Muscle layer of duodenum (tissue), 2 donors: Measurements from ENCODE around the gene DIP2C.
"Not testable (repeated sequence)": the region's sequence is repeated elsewhere in the genome, so short reads cannot be mapped to it uniquely, and the experiment has no call there.

ENCODE experiments used
- H3K27ac ChIP-seq: one replicate; pipeline ENCODE4 v1.7.0; 2013; ENCODE audit warnings: mild to moderate bottlenecking, low read length
- H3K27me3 ChIP-seq: one replicate; pipeline ENCODE4 v1.7.0; 2013; ENCODE audit warnings: low read depth, mild to moderate bottlenecking, control low read depth, low read length
- H3K36me3 ChIP-seq, 2 donors: one replicate each; pipeline ENCODE4 v1.7.0; 2013; ENCODE audit warnings: low read length in 2 of 2, control low read depth in 1 of 2, mild to moderate bottlenecking in 1 of 2; ENCODE audit not compliant: insufficient read depth in 2 of 2, control insufficient read depth in 1 of 2
- H3K4me1 ChIP-seq, 2 donors: one replicate each; pipeline ENCODE4 v1.7.0; 2013; ENCODE audit warnings: low read length in 2 of 2, mild to moderate bottlenecking in 2 of 2, control low read depth in 1 of 2, moderate library complexity in 1 of 2; ENCODE audit not compliant: insufficient read depth in 2 of 2, control insufficient read depth in 1 of 2
- H3K4me3 ChIP-seq, 2 donors: one replicate each; pipeline ENCODE4 v1.7.0; 2013; ENCODE audit warnings: low read length in 2 of 2, low read depth in 1 of 2, mild to moderate bottlenecking in 1 of 2
- H3K9me3 ChIP-seq, 2 donors: one replicate each; pipeline ENCODE4 v1.7.0; 2013; ENCODE audit warnings: low read length in 2 of 2, control low read depth in 1 of 2, mild to moderate bottlenecking in 1 of 2; ENCODE audit not compliant: control insufficient read depth in 1 of 2
- donor health status: healthy.

The DIP2C gene

GRCh38 chr10:653991-654646 lies 35.3 kb downstream of the DIP2C start:
- Histone ChIP-seq H3K9me3 (no peaks in the 10 kb centered on the region), H3K27ac (peak overlapping the region; percentile 36), H3K4me3 (no peak overlapping the region), H3K36me3 (no peaks in the 10 kb centered on the region), H3K27me3 (no peaks in the 10 kb centered on the region), H3K4me1 (peaks cover 8 to 40% of the 10 kb centered on the region in 2 donors)

- not testable (repeated sequence) for H3K9me3 ChIP-seq, H3K27me3 ChIP-seq, H3K27ac ChIP-seq, H3K4me3 ChIP-seq, H3K36me3 ChIP-seq
- H3K4me1 ChIP-seq: peaks cover 3 to 29% of the 10 kb centered on the region in 2 donors
Measured at GRCh38 chr10:652832-653459, 36.5 kb downstream of the DIP2C start.

DNA sequence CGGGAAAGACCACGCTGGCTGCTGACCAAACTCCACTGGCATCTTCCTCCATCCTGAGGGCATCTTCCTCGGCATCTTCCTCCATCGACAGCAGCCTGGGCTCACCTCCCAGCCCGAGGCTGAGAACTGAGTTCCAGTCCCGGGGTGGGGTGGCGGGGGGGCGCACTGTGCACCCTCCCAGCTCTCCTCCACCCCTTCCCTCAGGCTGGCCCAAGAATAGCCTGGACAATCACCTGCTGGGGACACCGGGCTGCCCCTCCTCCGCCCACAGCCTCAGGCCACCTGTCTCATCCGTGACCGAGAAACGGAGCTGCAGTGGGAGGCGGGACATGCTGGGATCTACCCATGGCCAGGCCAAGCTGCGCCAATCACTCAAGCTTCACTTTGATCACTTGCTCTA lies 37.2 kb downstream of the DIP2C start:
- no peaks in the 10 kb centered on the region for H3K9me3 ChIP-seq
- no peaks in the 10 kb centered on the region for H3K27me3 ChIP-seq
- no peak overlapping the region for H3K27ac ChIP-seq
- H3K4me1 ChIP-seq: peaks cover 3 to 29% of the 10 kb centered on the region in 2 donors
- H3K4me3 ChIP-seq: no peak overlapping the region
- H3K36me3 ChIP-seq: no peaks in the 10 kb centered on the region

- H3K4me1 ChIP-seq: peaks cover 3 to 29% of the 10 kb centered on the region in 2 donors
- H3K27me3 ChIP-seq: no peaks in the 10 kb centered on the region
- no peaks in the 10 kb centered on the region for H3K9me3 ChIP-seq
- H3K27ac ChIP-seq: peak overlapping the region; percentile 93
- H3K4me3 ChIP-seq: no peak overlapping the region
- H3K36me3 ChIP-seq: no peaks in the 10 kb centered on the region
Measured at GRCh38 chr10:651692-652091, 37.8 kb downstream of the DIP2C start.

GRCh38 chr10:650886-651615 lies 38.4 kb downstream of the DIP2C start:
- peaks cover 3 to 29% of the 10 kb centered on the region in 2 donors for H3K4me1 ChIP-seq
- no peaks in the 10 kb centered on the region for H3K36me3 ChIP-seq
- H3K27ac ChIP-seq: peak overlapping the region; percentile 93
- H3K4me3 ChIP-seq: peak overlapping the region; percentile 49 to 59
- H3K27me3 ChIP-seq: no peaks in the 10 kb centered on the region
- H3K9me3 ChIP-seq: no peaks in the 10 kb centered on the region

- H3K9me3 ChIP-seq: no peaks in the 10 kb centered on the region
- no peaks in the 10 kb centered on the region for H3K36me3 ChIP-seq
- peak overlapping the region; percentile 49 to 59 for H3K4me3 ChIP-seq
- peak overlapping the region; percentile 93 for H3K27ac ChIP-seq
- no peaks in the 10 kb centered on the region for H3K27me3 ChIP-seq
- H3K4me1 ChIP-seq: peaks cover 3 to 29% of the 10 kb centered on the region in 2 donors
Measured at GRCh38 chr10:650441-650851, 39.0 kb downstream of the DIP2C start.

GRCh38 chr10:649798-650440 lies 39.5 kb downstream of the DIP2C start:
- Histone ChIP-seq H3K9me3 (peaks cover 0 to 4% of the 10 kb centered on the region in 2 donors), H3K4me1 (peaks cover 3 to 26% of the 10 kb centered on the region in 2 donors), H3K27me3 (no peaks in the 10 kb centered on the region), H3K27ac (peak overlapping the region; percentile 93), H3K36me3 (no peaks in the 10 kb centered on the region), H3K4me3 (peak overlapping the region; percentile 49 to 59)

GRCh38 chr10:649445-649797 lies 40.0 kb downstream of the DIP2C start:
- Histone ChIP-seq H3K27ac (peak overlapping the region; percentile 93), H3K36me3 (no peaks in the 10 kb centered on the region), H3K9me3 (peaks cover 0 to 9% of the 10 kb centered on the region in 2 donors), H3K4me1 (peaks cover 3 to 25% of the 10 kb centered on the region in 2 donors), H3K4me3 (peak overlapping the region in 1 of 2 donors; percentile 49), H3K27me3 (no peaks in the 10 kb centered on the region)

GRCh38 chr10:647019-647418 lies 42.4 kb downstream of the DIP2C start:
- H3K4me3 ChIP-seq, H3K36me3 ChIP-seq, H3K27ac ChIP-seq, H3K27me3 ChIP-seq: not testable (repeated sequence)
- peaks cover 3 to 19% of the 10 kb centered on the region in 2 donors for H3K4me1 ChIP-seq
- H3K9me3 ChIP-seq: peaks cover 0 to 10% of the 10 kb centered on the region in 2 donors

- Histone ChIP-seq H3K4me3 (no peak overlapping the region), H3K27ac (no peak overlapping the region), H3K4me1 (peaks cover 0 to 18% of the 10 kb centered on the region in 2 donors), H3K9me3 (peaks cover 0 to 10% of the 10 kb centered on the region in 2 donors), H3K27me3 (no peaks in the 10 kb centered on the region), H3K36me3 (no peaks in the 10 kb centered on the region)
Measured at GRCh38 chr10:646118-646524, 43.3 kb downstream of the DIP2C start.

- Histone ChIP-seq H3K27me3 (no peaks in the 10 kb centered on the region), H3K4me3 (no peak overlapping the region), H3K27ac (no peak overlapping the region), H3K4me1 (peaks cover 0 to 7% of the 10 kb centered on the region in 2 donors), H3K9me3 (peaks cover 0 to 10% of the 10 kb centered on the region in 2 donors), H3K36me3 (no peaks in the 10 kb centered on the region)
Measured at GRCh38 chr10:644943-645334, 44.5 kb downstream of the DIP2C start.
